Astrocyte (in vitro differentiated cells and primary cell): ENCODE data around the gene TANGO6. TPM values are rescaled to one million over a fixed set of nuclear protein-coding genes. Genes with fewer than 3 reads are reported as not detected.

Experiments used
- DNase-seq: peaks from one replicate; pipeline ENCODE4 v3.0.0-alpha.2; 2010; ENCODE audit warnings: low read depth
- FAIRE-seq: peaks from 2 replicates; lab custom pipeline; 2011; peaks lifted over from hg19 to GRCh38; lab: Jason Lieb, UNC
- H2AFZ ChIP-seq: 2 replicates; pipeline ENCODE4 v1.6.0; 2012; ENCODE audit warnings: low read depth, low read length, inconsistent platforms
- H3K27ac ChIP-seq: 2 replicates; pipeline ENCODE4 v1.5.1; 2011; ENCODE audit warnings: low read depth, low read length, inconsistent platforms
- H3K27me3 ChIP-seq: 2 replicates; pipeline ENCODE4 v1.6.0; 2011; ENCODE audit warnings: low read length, inconsistent platforms; ENCODE audit not compliant: insufficient read depth
- H3K36me3 ChIP-seq: 2 replicates; pipeline ENCODE4 v1.5.1; 2011; ENCODE audit warnings: low read length, inconsistent platforms; ENCODE audit not compliant: insufficient read depth
- H3K4me1 ChIP-seq: 2 replicates; pipeline ENCODE4 v1.5.1; 2011; ENCODE audit warnings: low read length, inconsistent platforms; ENCODE audit not compliant: insufficient read depth
- H3K4me2 ChIP-seq: 2 replicates; pipeline ENCODE4 v1.6.0; 2012; ENCODE audit warnings: low read length, inconsistent platforms
- H3K4me3 ChIP-seq: 2 replicates; pipeline ENCODE4 v1.5.1; 2011; ENCODE audit warnings: low read depth, mild to moderate bottlenecking, low read length, inconsistent platforms; ENCODE audit not compliant: insufficient read depth
- H3K79me2 ChIP-seq: 2 replicates; pipeline ENCODE4 v1.6.0; 2012; ENCODE audit warnings: mild to moderate bottlenecking, low read length, inconsistent platforms; ENCODE audit not compliant: insufficient read depth
- H3K9ac ChIP-seq: 2 replicates; pipeline ENCODE4 v1.6.0; 2012; ENCODE audit warnings: mild to moderate bottlenecking, low read length, inconsistent platforms
- H3K9me3 ChIP-seq: 2 replicates; pipeline ENCODE4 v1.5.1; 2012; ENCODE audit warnings: low read depth, mild to moderate bottlenecking, low read length, inconsistent platforms; ENCODE audit not compliant: insufficient read depth
- H4K20me1 ChIP-seq: 2 replicates; pipeline ENCODE4 v1.6.0; 2012; ENCODE audit warnings: low read length, inconsistent platforms; ENCODE audit not compliant: insufficient read depth
- H3K27ac Mint-ChIP-seq: one replicate; pipeline ENCODE4 v1.8.0; 2021; ENCODE audit warnings: mild to moderate bottlenecking, mixed read lengths; ENCODE audit not compliant: unreplicated experiment
- H3K27me3 Mint-ChIP-seq: one replicate; pipeline ENCODE4 v1.8.0; 2021; ENCODE audit warnings: low read depth, mixed read lengths; ENCODE audit not compliant: unreplicated experiment
- H3K36me3 Mint-ChIP-seq: one replicate; pipeline ENCODE4 v1.8.0; 2021; ENCODE audit warnings: low read depth, mixed read lengths; ENCODE audit not compliant: unreplicated experiment
- H3K4me1 Mint-ChIP-seq: one replicate; pipeline ENCODE4 v1.8.0; 2021; ENCODE audit warnings: low read depth, mixed read lengths; ENCODE audit not compliant: unreplicated experiment
- H3K4me3 Mint-ChIP-seq: one replicate; pipeline ENCODE4 v1.8.0; 2021; ENCODE audit warnings: mild to moderate bottlenecking, moderate library complexity, mixed read lengths; ENCODE audit not compliant: unreplicated experiment
- H3K9me3 Mint-ChIP-seq: one replicate; pipeline ENCODE4 v1.8.0; 2021; ENCODE audit warnings: mild to moderate bottlenecking, mixed read lengths; ENCODE audit not compliant: unreplicated experiment
- CTCF ChIP-seq: IDR thresholded peaks from 2 replicates; pipeline ENCODE4 v1.5.1; 2011; ENCODE audit warnings: low read depth, mild to moderate bottlenecking, inconsistent platforms, low read length, moderate library complexity; ENCODE audit not compliant: insufficient read depth
- EZH2 ChIP-seq: IDR thresholded peaks from 2 replicates; pipeline ENCODE4 v1.6.1; 2012; ENCODE audit warnings: mild to moderate bottlenecking, low read length, inconsistent platforms; ENCODE audit not compliant: insufficient read depth
- total RNA-seq: library from RNA; stranded (reverse); gene quantifications from 2 replicates; pipeline ENCODE4 v1.2.1, GENCODE V29; 2021

TANGO6 gene
- total RNA-seq, 1 donor from 2014 or later = 15.8 TPM

GRCh38 chr16:69029121-69029520 lies 185.8 kb downstream of the TANGO6 start:
- Histone ChIP-seq H3K9me3 (no peaks in the 10 kb centered on the region), H3K4me3 (no peak overlapping the region), H3K79me2 (no peaks in the 10 kb centered on the region), H2AFZ (no peak overlapping the region), H3K4me1 (no peaks in the 10 kb centered on the region), H3K4me2 (no peak overlapping the region), H3K27me3 (no peaks in the 10 kb centered on the region), H3K9ac (no peak overlapping the region), H4K20me1 (no peaks in the 10 kb centered on the region), H3K27ac (no peak overlapping the region), H3K36me3 (no peaks in the 10 kb centered on the region)
- Mint-ChIP-seq H3K4me3 (no peak overlapping the region), H3K4me1 (no peaks in the 10 kb centered on the region), H3K27ac (no peak overlapping the region), H3K36me3 (peaks cover 8% of the 10 kb centered on the region), H3K27me3 (no peaks in the 10 kb centered on the region), H3K9me3 (no peaks in the 10 kb centered on the region)
- no peak for FAIRE-seq
- TF ChIP-seq EZH2 = no peak
- no peak for TF ChIP-seq CTCF
- DNase-seq = no peak

- Mint-ChIP-seq H3K9me3 (no peaks in the 10 kb centered on the region), H3K27me3 (no peaks in the 10 kb centered on the region), H3K27ac (no peak overlapping the region), H3K36me3 (peaks cover 7% of the 10 kb centered on the region), H3K4me3 (no peak overlapping the region), H3K4me1 (no peaks in the 10 kb centered on the region)
- Histone ChIP-seq H3K9ac (no peak overlapping the region), H3K4me2 (no peak overlapping the region), H2AFZ (no peak overlapping the region), H3K4me3 (no peak overlapping the region), H3K36me3 (peaks cover 3% of the 10 kb centered on the region), H3K9me3 (no peaks in the 10 kb centered on the region), H3K79me2 (no peaks in the 10 kb centered on the region), H3K27ac (no peak overlapping the region), H3K27me3 (no peaks in the 10 kb centered on the region), H3K4me1 (no peaks in the 10 kb centered on the region), H4K20me1 (no peaks in the 10 kb centered on the region)
- TF ChIP-seq CTCF (no peak), EZH2 (no peak)
- FAIRE-seq (no peak), DNase-seq (no peak)
Measured at GRCh38 chr16:69031877-69032301, 188.6 kb downstream of the TANGO6 start.

- Mint-ChIP-seq H3K9me3 (no peaks in the 10 kb centered on the region), H3K4me3 (no peak overlapping the region), H3K4me1 (no peaks in the 10 kb centered on the region), H3K27ac (no peak overlapping the region), H3K36me3 (peaks cover 5% of the 10 kb centered on the region), H3K27me3 (no peaks in the 10 kb centered on the region)
- Histone ChIP-seq H3K27ac (no peak overlapping the region), H3K79me2 (no peaks in the 10 kb centered on the region), H3K9me3 (no peaks in the 10 kb centered on the region), H4K20me1 (no peaks in the 10 kb centered on the region), H2AFZ (no peak overlapping the region), H3K4me3 (no peak overlapping the region), H3K4me1 (no peaks in the 10 kb centered on the region), H3K36me3 (peaks cover 3% of the 10 kb centered on the region), H3K4me2 (no peak overlapping the region), H3K9ac (no peak overlapping the region), H3K27me3 (no peaks in the 10 kb centered on the region)
- FAIRE-seq (no peak), DNase-seq (no peak)
- TF ChIP-seq CTCF (no peak), EZH2 (no peak)
Measured at GRCh38 chr16:69033151-69033949, 190.0 kb downstream of the TANGO6 start.
